Measurements from ENCODE around the gene NANS. TPM values are rescaled to one million over a fixed set of nuclear protein-coding genes. Genes with fewer than 3 reads are reported as not detected.

Gene NANS
- total RNA-seq, 3 donors from 2014 or later, result 43.8 to 80.6 (median 54.7) TPM

- no peak overlapping the region for H3K27ac ChIP-seq
- DNase-seq (ENCODE audit: low spot score in 2 of 2), result no peak
- H3K36me3 ChIP-seq, result no peaks in the 10 kb centered on the region
- H3K4me1 ChIP-seq, result no peaks in the 10 kb centered on the region
- TF ChIP-seq POLR2AphosphoS5 (IDR thresholded peaks at IDR 0.05) (no peak), POLR2A (IDR thresholded peaks at IDR 0.05) (no peak)
- TF ChIP-seq, protein P1, sequence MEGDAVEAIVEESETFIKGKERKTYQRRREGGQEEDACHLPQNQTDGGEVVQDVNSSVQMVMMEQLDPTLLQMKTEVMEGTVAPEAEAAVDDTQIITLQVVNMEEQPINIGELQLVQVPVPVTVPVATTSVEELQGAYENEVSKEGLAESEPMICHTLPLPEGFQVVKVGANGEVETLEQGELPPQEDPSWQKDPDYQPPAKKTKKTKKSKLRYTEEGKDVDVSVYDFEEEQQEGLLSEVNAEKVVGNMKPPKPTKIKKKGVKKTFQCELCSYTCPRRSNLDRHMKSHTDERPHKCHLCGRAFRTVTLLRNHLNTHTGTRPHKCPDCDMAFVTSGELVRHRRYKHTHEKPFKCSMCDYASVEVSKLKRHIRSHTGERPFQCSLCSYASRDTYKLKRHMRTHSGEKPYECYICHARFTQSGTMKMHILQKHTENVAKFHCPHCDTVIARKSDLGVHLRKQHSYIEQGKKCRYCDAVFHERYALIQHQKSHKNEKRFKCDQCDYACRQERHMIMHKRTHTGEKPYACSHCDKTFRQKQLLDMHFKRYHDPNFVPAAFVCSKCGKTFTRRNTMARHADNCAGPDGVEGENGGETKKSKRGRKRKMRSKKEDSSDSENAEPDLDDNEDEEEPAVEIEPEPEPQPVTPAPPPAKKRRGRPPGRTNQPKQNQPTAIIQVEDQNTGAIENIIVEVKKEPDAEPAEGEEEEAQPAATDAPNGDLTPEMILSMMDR (IDR thresholded peaks at IDR 0.05), result no peak
- no peaks in the 10 kb centered on the region for H3K27me3 ChIP-seq
- no peaks in the 10 kb centered on the region for H3K9me3 ChIP-seq
- no peak overlapping the region for H3K4me3 ChIP-seq
- intact Hi-C loops (cut with DNase I; ENCODE audit: low total_unique reads), result no loop called here
Observed at GRCh38 chr9:98130576-98131228, 74.2 kb downstream of the NANS start.

DNA sequence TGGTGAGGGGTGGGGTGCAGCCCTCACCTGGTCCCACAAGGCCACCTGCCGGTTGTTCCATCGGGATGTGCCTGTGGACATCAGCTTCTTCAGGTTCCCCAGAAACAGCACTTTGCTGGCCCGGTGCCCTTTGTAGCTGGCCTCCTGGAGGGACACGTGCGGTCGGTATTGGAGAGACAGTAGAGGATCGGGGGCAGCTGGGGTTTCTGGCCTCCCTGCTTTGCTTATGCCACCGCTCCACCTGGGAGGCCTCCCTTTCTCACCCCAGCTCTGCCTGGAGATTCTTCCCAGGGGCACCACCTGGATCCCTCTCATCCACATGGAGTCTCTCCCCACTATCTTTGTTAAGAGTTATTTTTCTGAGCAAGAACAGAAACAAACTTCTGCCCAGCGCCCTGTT lies 75.6 kb downstream of the NANS start:
- H3K27me3 ChIP-seq, result no peaks in the 10 kb centered on the region
- intact Hi-C loops (cut with DNase I; ENCODE audit: low total_unique reads), result no loop called here
- H3K27ac ChIP-seq, result no peak overlapping the region
- TF ChIP-seq POLR2A (IDR thresholded peaks at IDR 0.05), result no peak
- no peak for TF ChIP-seq POLR2AphosphoS5 (IDR thresholded peaks at IDR 0.05)
- TF ChIP-seq, protein P1 (IDR thresholded peaks at IDR 0.05), result no peak
- DNase-seq (ENCODE audit: low spot score in 2 of 2), result no peak
- H3K36me3 ChIP-seq, result no peaks in the 10 kb centered on the region
- H3K9me3 ChIP-seq, result no peaks in the 10 kb centered on the region
- no peaks in the 10 kb centered on the region for H3K4me1 ChIP-seq
- no peak overlapping the region for H3K4me3 ChIP-seq

Other genes starting within 250 kb of the NANS start
- not detected for gene FOXE1, start 203.5 kb upstream of the NANS start, total RNA-seq
- 10 to 100 TPM; 29.8 to 46.8 (median 35.4) TPM for gene TRMO, start 134.2 kb upstream of the NANS start, total RNA-seq
- gene HEMGN, start 118.6 kb upstream of the NANS start, total RNA-seq, result not detected
- gene ANP32B, start 73.4 kb upstream of the NANS start, total RNA-seq, result 10 to 100 TPM; 37.0 to 54.7 (median 44.0) TPM
- 10 to 100 TPM in 2 of 3 donors, 1 to 10 TPM in 1; 8.8 to 14.9 (median 14.6) TPM for gene TRIM14, start 62.5 kb downstream of the NANS start, total RNA-seq
- 1 to 10 TPM; 1.4 to 7.2 (median 7.2) TPM for gene CORO2A, start 135.9 kb downstream of the NANS start, total RNA-seq
- 10 to 100 TPM; 10.8 to 17.1 (median 13.6) TPM for gene TBC1D2, start 198.9 kb downstream of the NANS start, total RNA-seq